Astrocyte (in vitro differentiated cells and primary cell): ENCODE data around the gene GFPT2.

Experiments
- EZH2 ChIP-seq: IDR thresholded peaks from 2 replicates; pipeline ENCODE4 v1.6.1; 2012; ENCODE audit warnings: mild to moderate bottlenecking, low read length, inconsistent platforms; ENCODE audit not compliant: insufficient read depth
- TF ChIP-seq, protein P1 (sequence below): IDR thresholded peaks from 2 replicates; pipeline ENCODE4 v1.5.1; 2011; ENCODE audit warnings: low read depth, mild to moderate bottlenecking, inconsistent platforms, low read length, moderate library complexity; ENCODE audit not compliant: insufficient read depth

DNA sequence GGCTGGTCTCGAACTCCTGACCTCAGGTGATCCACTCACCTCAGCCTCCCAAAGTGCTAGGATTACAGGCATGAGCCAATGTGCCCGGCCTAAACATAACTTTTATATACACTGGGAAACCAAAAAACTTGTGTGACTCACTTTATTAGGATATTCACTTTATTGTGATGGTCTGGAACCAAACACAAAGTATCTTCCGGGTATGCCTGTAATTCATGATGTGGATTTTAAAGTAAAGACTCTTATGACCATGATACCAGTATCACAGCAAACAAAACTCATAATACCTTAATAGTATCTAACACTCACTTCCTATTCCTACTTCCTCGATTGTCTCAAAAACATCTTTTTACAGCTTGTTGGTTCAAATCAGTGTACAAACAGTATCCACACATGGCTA lies 12.7 kb upstream of the GFPT2 start:
- no peak for TF ChIP-seq EZH2
- TF ChIP-seq, protein P1, sequence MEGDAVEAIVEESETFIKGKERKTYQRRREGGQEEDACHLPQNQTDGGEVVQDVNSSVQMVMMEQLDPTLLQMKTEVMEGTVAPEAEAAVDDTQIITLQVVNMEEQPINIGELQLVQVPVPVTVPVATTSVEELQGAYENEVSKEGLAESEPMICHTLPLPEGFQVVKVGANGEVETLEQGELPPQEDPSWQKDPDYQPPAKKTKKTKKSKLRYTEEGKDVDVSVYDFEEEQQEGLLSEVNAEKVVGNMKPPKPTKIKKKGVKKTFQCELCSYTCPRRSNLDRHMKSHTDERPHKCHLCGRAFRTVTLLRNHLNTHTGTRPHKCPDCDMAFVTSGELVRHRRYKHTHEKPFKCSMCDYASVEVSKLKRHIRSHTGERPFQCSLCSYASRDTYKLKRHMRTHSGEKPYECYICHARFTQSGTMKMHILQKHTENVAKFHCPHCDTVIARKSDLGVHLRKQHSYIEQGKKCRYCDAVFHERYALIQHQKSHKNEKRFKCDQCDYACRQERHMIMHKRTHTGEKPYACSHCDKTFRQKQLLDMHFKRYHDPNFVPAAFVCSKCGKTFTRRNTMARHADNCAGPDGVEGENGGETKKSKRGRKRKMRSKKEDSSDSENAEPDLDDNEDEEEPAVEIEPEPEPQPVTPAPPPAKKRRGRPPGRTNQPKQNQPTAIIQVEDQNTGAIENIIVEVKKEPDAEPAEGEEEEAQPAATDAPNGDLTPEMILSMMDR = no peak
